ENCODE results near the gene PRRC1. TPM values are rescaled to one million over a fixed set of nuclear protein-coding genes. Genes with fewer than 3 reads are reported as not detected.

The PRRC1 gene
- total RNA-seq, 4 donors from 2014 or later, result 27.2 to 49.1 (median 30.1) TPM

- H3K27me3 ChIP-seq, result no peaks in the 10 kb centered on the region
- no peak for TF ChIP-seq POLR2AphosphoS5 (IDR thresholded peaks at IDR 0.05)
- no peak for TF ChIP-seq CTCF (IDR thresholded peaks at IDR 0.05)
- TF ChIP-seq POLR2A (IDR thresholded peaks at IDR 0.05), result no peak
- no peak for TF ChIP-seq EP300 (IDR thresholded peaks at IDR 0.05)
- H3K4me3 ChIP-seq, result no peak overlapping the region
- peaks cover 0 to 5% (median 0%) of the 10 kb centered on the region in 3 donors for H3K4me1 ChIP-seq
- H3K36me3 ChIP-seq, result no peaks in the 10 kb centered on the region
- no peak overlapping the region for H3K27ac ChIP-seq
- no peaks in the 10 kb centered on the region for H3K9me3 ChIP-seq
- no peak for ATAC-seq
Observed at GRCh38 chr5:127586811-127587210, 69.4 kb downstream of the PRRC1 start.

DNA sequence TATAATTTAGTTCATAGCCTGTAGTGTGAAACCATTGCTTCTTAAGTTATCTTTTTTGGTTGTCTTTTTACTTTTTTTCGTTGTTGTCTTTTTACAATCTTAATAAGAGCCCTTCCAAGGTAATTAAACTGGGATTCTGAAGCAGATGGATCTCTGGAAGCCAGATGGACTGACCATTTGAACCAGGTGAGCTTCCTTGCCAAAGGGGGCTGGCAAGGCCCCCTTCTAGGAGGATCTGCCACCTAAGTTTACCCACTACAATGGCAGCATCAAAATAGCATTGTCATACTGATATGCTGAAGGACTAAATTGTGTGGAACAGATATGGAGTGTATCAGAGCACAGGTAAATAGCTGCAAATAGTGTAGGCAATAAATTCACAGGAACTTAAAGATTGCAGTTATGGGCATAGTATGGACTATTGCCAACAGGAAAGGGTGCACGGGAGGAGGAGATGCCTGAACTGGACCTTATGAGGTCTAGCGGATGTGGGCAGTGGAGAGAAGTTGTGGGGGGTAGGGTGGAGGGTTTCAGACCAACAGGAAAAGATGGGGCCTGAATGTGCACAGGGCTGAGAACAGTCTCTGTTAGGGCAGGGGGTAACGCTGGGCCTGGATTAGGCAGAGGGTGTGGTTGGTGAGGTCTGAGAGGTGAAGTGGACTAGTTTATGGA, 69.9 kb downstream of the PRRC1 start:
- ATAC-seq, result no peak
- H3K27me3 ChIP-seq, result no peaks in the 10 kb centered on the region
- H3K4me3 ChIP-seq, result no peak overlapping the region
- no peak for TF ChIP-seq POLR2AphosphoS5 (IDR thresholded peaks at IDR 0.05)
- TF ChIP-seq EP300 (IDR thresholded peaks at IDR 0.05), result no peak
- TF ChIP-seq POLR2A (IDR thresholded peaks at IDR 0.05), result no peak
- no peak for TF ChIP-seq CTCF (IDR thresholded peaks at IDR 0.05)
- WGBS, 2 donors (ENCODE audit: low coverage in 1 of 2), result 77 to 94% methylated on average over 3 to 4 of the region's 4 CpGs
- peaks cover 0 to 5% (median 0%) of the 10 kb centered on the region in 3 donors for H3K4me1 ChIP-seq
- H3K9me3 ChIP-seq, result no peaks in the 10 kb centered on the region
- H3K36me3 ChIP-seq, result no peaks in the 10 kb centered on the region
- H3K27ac ChIP-seq, result no peak overlapping the region

GRCh38 chr5:127588368-127588767, 70.9 kb downstream of the PRRC1 start:
- Histone ChIP-seq H3K4me1 (no peaks in the 10 kb centered on the region), H3K4me3 (no peak overlapping the region), H3K27me3 (no peaks in the 10 kb centered on the region), H3K36me3 (no peaks in the 10 kb centered on the region), H3K9me3 (no peaks in the 10 kb centered on the region), H3K27ac (no peak overlapping the region)
- TF ChIP-seq POLR2AphosphoS5 (IDR thresholded peaks at IDR 0.05), result no peak
- TF ChIP-seq CTCF (IDR thresholded peaks at IDR 0.05), result no peak
- no peak for TF ChIP-seq POLR2A (IDR thresholded peaks at IDR 0.05)
- no peak for TF ChIP-seq EP300 (IDR thresholded peaks at IDR 0.05)
- WGBS, 2 donors (ENCODE audit: low coverage in 1 of 2), result 91 to 100% methylated on average over 1 of the region's 1 CpG
- ATAC-seq, result no peak

DNA sequence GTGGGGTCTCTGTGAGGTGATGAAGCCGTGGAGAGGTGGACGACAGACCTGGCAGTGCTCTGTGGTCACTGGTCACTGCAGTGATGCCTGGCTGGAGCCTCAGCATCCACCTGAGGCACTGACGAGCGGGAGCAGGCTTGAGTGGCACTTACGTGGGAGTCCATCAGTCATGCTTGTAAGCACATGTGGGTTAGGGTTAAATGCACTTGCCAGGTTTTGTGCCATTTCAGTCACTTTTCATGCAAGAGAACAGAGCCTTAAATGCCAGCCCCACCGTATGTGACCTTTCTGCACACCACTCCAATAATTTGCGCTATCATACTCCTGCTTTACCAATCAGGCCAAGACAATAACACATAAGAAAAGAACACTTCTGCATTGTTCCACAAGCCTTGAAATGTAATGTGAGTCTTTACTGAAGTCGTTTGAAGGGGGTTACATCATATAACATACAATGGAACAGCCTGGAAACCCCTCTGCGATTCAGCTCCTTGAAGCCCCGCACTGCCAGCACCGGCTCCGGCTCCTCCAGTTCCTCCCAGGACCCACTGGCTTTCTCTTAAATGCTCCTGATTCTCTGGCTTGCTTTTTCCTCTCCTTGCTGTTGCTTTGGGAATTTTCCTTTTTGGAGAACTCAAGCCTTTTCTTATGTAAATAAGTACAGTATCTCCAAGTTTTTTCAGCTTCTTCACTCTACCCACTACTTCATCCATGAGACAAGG, 72.0 kb downstream of the PRRC1 start:
- H3K4me3 ChIP-seq, result no peak overlapping the region
- H3K27me3 ChIP-seq, result no peaks in the 10 kb centered on the region
- ATAC-seq, result no peak
- WGBS, 2 donors (ENCODE audit: low coverage in 1 of 2), result 79 to 100% methylated on average over 1 to 11 of the region's 12 CpGs
- TF ChIP-seq POLR2A (IDR thresholded peaks at IDR 0.05) (no peak), POLR2AphosphoS5 (IDR thresholded peaks at IDR 0.05) (no peak), EP300 (IDR thresholded peaks at IDR 0.05) (no peak), CTCF (IDR thresholded peaks at IDR 0.05) (no peak)
- no peaks in the 10 kb centered on the region for H3K36me3 ChIP-seq
- no peak overlapping the region for H3K27ac ChIP-seq
- H3K9me3 ChIP-seq, result no peaks in the 10 kb centered on the region
- no peaks in the 10 kb centered on the region for H3K4me1 ChIP-seq

Measured in gastroesophageal sphincter (tissue), 4 donors.